H1 (cell line): ENCODE results near the gene SLC12A4. TPM values are rescaled to one million over a fixed set of nuclear protein-coding genes. Genes with fewer than 3 reads are reported as not detected.

Source experiments
- CTCF ChIA-PET: fragments of 300-600 bp; sonication (Branson Sonifier 250); formaldehyde crosslinking; loops from one replicate; lab custom pipeline; 2021; ENCODE audit not compliant: partially characterized antibody; lab: Charles Lee
- POLR2A ChIA-PET: fragments of 300-600 bp; sonication (Branson Sonifier 250); formaldehyde crosslinking; loops from one replicate; lab custom pipeline; 2021; ENCODE audit warnings: inconsistent platforms; ENCODE audit not compliant: partially characterized antibody; lab: Charles Lee
- DNase-seq, 2 experiments: peaks; one replicate each; pipeline versions ENCODE4 v3.0.0 to v3.0.0-alpha.2; 2010 to 2022; ENCODE audit warnings: low spot score in 2 of 2, low read depth in 1 of 2, mixed read lengths in 1 of 2
- FAIRE-seq: peaks from 2 replicates; lab custom pipeline; 2011; peaks lifted over from hg19 to GRCh38; lab: Jason Lieb, UNC
- H2AFZ ChIP-seq: 2 replicates; pipeline ENCODE4 v1.8.1; 2012; ENCODE audit warnings: low read length, inconsistent platforms
- H2AK5ac ChIP-seq: 2 replicates; pipeline ENCODE4 v1.6.1; 2013; ENCODE audit warnings: low read depth, low read length
- H2BK120ac ChIP-seq: replicated peaks from 2 replicates; pipeline ENCODE3; 2013; ENCODE audit warnings: low read depth, low read length, inconsistent platforms
- H2BK12ac ChIP-seq: 2 replicates; pipeline ENCODE4 v1.6.1; 2013; ENCODE audit warnings: low read depth, low read length
- H2BK15ac ChIP-seq: 2 replicates; pipeline ENCODE4 v1.6.1; 2013; ENCODE audit warnings: low read length
- H2BK20ac ChIP-seq: 2 replicates; pipeline ENCODE4 v1.6.1; 2013; ENCODE audit warnings: low read length
- H2BK5ac ChIP-seq: 2 replicates; pipeline ENCODE4 v1.6.1; 2013; ENCODE audit warnings: low read depth, low read length
- H3K14ac ChIP-seq: 2 replicates; pipeline ENCODE4 v1.6.1; 2013; ENCODE audit warnings: inconsistent platforms; ENCODE audit not compliant: insufficient read length
- H3K18ac ChIP-seq: 2 replicates; pipeline ENCODE4 v1.6.1; 2013; ENCODE audit warnings: low read length; ENCODE audit errors: extremely low read depth
- H3K23ac ChIP-seq: 2 replicates; pipeline ENCODE4 v1.6.1; 2013; ENCODE audit warnings: inconsistent platforms; ENCODE audit not compliant: insufficient read length
- H3K23me2 ChIP-seq: 2 replicates; pipeline ENCODE4 v1.6.1; 2013; ENCODE audit warnings: low read depth, low read length
- H3K27ac ChIP-seq: 2 replicates; pipeline ENCODE4 v1.6.1; 2011; ENCODE audit warnings: low read depth, low read length, inconsistent platforms
- H3K27me3 ChIP-seq, 4 experiments: replicated peaks in 1 of 4; 1 replicate in 1 of 4; 2 replicates in 3 of 4; pipeline versions ENCODE4 v1.6.1 to v1.8.1; 2011 to 2013; ENCODE audit warnings: low read length in 3 of 4, mild to moderate bottlenecking in 3 of 4, inconsistent platforms in 2 of 4, mixed read lengths in 2 of 4, moderate library complexity in 1 of 4; ENCODE audit not compliant: control insufficient read depth in 3 of 4, insufficient read depth in 3 of 4; ENCODE audit errors: extremely low read depth in 1 of 4
- H3K36me3 ChIP-seq, 4 experiments: 2 replicates each; pipeline versions ENCODE4 v1.6.1 to v1.8.1; 2011 to 2013; ENCODE audit warnings: mild to moderate bottlenecking in 4 of 4, low read length in 3 of 4, moderate library complexity in 2 of 4, control low read depth in 1 of 4, inconsistent platforms in 1 of 4; ENCODE audit not compliant: insufficient read depth in 4 of 4, control insufficient read depth in 2 of 4
- H3K4ac ChIP-seq: replicated peaks from 2 replicates; pipeline ENCODE3; 2013; ENCODE audit warnings: low read length, low read depth, mixed read lengths, inconsistent platforms; ENCODE audit not compliant: insufficient read length
- H3K4me1 ChIP-seq, 4 experiments: replicated peaks in 1 of 4; 1 replicate in 1 of 4; 2 replicates in 3 of 4; pipeline versions ENCODE4 v1.6.1 to v1.8.1; 2011 to 2013; ENCODE audit warnings: low read length in 3 of 4, inconsistent platforms in 2 of 4, mixed read lengths in 1 of 4; ENCODE audit not compliant: insufficient read depth in 4 of 4, control insufficient read depth in 3 of 4
- H3K4me2 ChIP-seq, 2 experiments: 2 replicates each; pipeline versions ENCODE4 v1.6.1 to v1.8.1; 2011 to 2013; ENCODE audit warnings: low read depth in 2 of 2, low read length in 2 of 2, control low read depth in 1 of 2, inconsistent platforms in 1 of 2, mild to moderate bottlenecking in 1 of 2; ENCODE audit not compliant: insufficient read depth in 1 of 2
- H3K4me3 ChIP-seq, 4 experiments: fragments of 200-600, 300-600 bp in 1 of 4; sonication (generic), shearing (Covaris generic), sonication (Bioruptor Twin) in 1 of 4; 2 replicates each; pipeline versions ENCODE4 v1.5.1 to v1.8.1; 2011 to 2016; ENCODE audit warnings: low read length in 4 of 4, low read depth in 3 of 4, control low read depth in 2 of 4, inconsistent platforms in 2 of 4, mild to moderate bottlenecking in 2 of 4, mixed read lengths in 1 of 4, moderate library complexity in 1 of 4; ENCODE audit not compliant: insufficient read depth in 2 of 4; ENCODE audit errors: extremely low read depth in 1 of 4
- H3K56ac ChIP-seq: replicated peaks from 2 replicates; pipeline ENCODE3; 2013; ENCODE audit warnings: low read depth, mild to moderate bottlenecking, mixed read lengths, low read length, inconsistent platforms; ENCODE audit not compliant: insufficient read length
- H3K79me1 ChIP-seq: 2 replicates; pipeline ENCODE4 v1.6.1; 2013; ENCODE audit warnings: low read depth, low read length, control low read depth
- H3K79me2 ChIP-seq, 2 experiments: 2 replicates each; pipeline versions ENCODE4 v1.6.1 to v1.8.1; 2012 to 2013; ENCODE audit warnings: low read length in 2 of 2, mild to moderate bottlenecking in 2 of 2, inconsistent platforms in 1 of 2; ENCODE audit not compliant: insufficient read depth in 2 of 2, control insufficient read depth in 1 of 2
- H3K9ac ChIP-seq, 4 experiments: replicated peaks in 1 of 4; 1 replicate in 1 of 4; 2 replicates in 3 of 4; pipeline versions ENCODE4 v1.6.1 to v1.8.1; 2011 to 2013; ENCODE audit warnings: low read depth in 3 of 4, low read length in 3 of 4, control low read depth in 2 of 4, mild to moderate bottlenecking in 2 of 4, moderate library complexity in 2 of 4, inconsistent platforms in 1 of 4; ENCODE audit errors: extremely low read depth in 1 of 4
- H3K9me3 ChIP-seq, 2 experiments: 2 replicates each; pipeline versions ENCODE4 v1.6.1 to v1.8.1; 2012 to 2013; ENCODE audit warnings: mild to moderate bottlenecking in 2 of 2, moderate library complexity in 2 of 2, control low read depth in 1 of 2, inconsistent platforms in 1 of 2, low read depth in 1 of 2, low read length in 1 of 2, mixed read lengths in 1 of 2; ENCODE audit not compliant: insufficient read depth in 2 of 2
- H4K20me1 ChIP-seq, 2 experiments: replicated peaks in 1 of 2; 2 replicates each; pipeline versions ENCODE3 to v1.8.1; 2011 to 2013; ENCODE audit warnings: inconsistent platforms in 2 of 2, low read length in 2 of 2, mild to moderate bottlenecking in 1 of 2; ENCODE audit not compliant: insufficient read depth in 2 of 2, control insufficient read depth in 1 of 2
- H4K5ac ChIP-seq: 2 replicates; pipeline ENCODE4 v1.6.1; 2013; ENCODE audit warnings: low read length, low read depth, mixed read lengths, inconsistent platforms; ENCODE audit not compliant: insufficient read length
- H4K8ac ChIP-seq: 2 replicates; pipeline ENCODE4 v1.8.0; 2013; ENCODE audit warnings: mild to moderate bottlenecking, moderate library complexity, low read length, inconsistent platforms; ENCODE audit not compliant: insufficient read depth; ENCODE audit errors: extremely low read depth
- H4K91ac ChIP-seq: replicated peaks from 2 replicates; pipeline ENCODE3; 2013; ENCODE audit warnings: low read length, mixed read lengths, inconsistent platforms; ENCODE audit not compliant: insufficient read length
- EZH2 ChIP-seq: fragments of 200-600 bp; sonication (generic); IDR thresholded peaks from 2 replicates; pipeline ENCODE4 v1.7.1; 2012; ENCODE audit warnings: low read depth, mild to moderate bottlenecking, moderate library complexity, low read length, inconsistent platforms; ENCODE audit not compliant: severe bottlenecking
- WGBS, 2 experiments: shearing (Covaris generic) in 1 of 2; methylation state at CpG; one replicate each; pipeline versions ENCODE4 v1.1.6 to v1.1.7; 2013 to 2015; ENCODE audit warnings: low lambda C conversion rate in 2 of 2, mixed read lengths in 2 of 2, inconsistent platforms in 1 of 2, low coverage in 1 of 2, missing lambda C conversion rate in 1 of 2; ENCODE audit not compliant: insufficient replicate concordance in 2 of 2, insufficient coverage in 1 of 2, insufficient read length in 1 of 2; ENCODE audit errors: extremely low coverage in 1 of 2, missing lambda C conversion rate in 1 of 2; 5-methylcytosine and 5-hydroxymethylcytosine counted together
- polyA plus RNA-seq, 7 experiments: library from polyadenylated mRNA; depleted of rRNA in 3 of 7; stranded (reverse) in 5 of 7; unstranded in 2 of 7; fragments of >200 nt in 5 of 7; fragments of 200-250 nt in 2 of 7; gene quantifications; 1 replicate in 5 of 7; 2 replicates in 1 of 7; 4 replicates in 1 of 7; pipeline versions ENCODE4 v1.2.1 to v1.2.3, GENCODE V29; 2011 to 2013; ENCODE audit warnings: missing spikeins in 2 of 7, mixed read lengths in 2 of 7
- total RNA-seq: library from RNA; stranded (reverse); fragmentation: NEBNext Ultra II Directional; extraction: Animal tissue kit (Norgen Biotek cat#: 25700); gene quantifications from 2 replicates; pipeline ENCODE4 v1.2.1, GENCODE V29; 2021

SLC12A4 gene
- total and polyA plus RNA-seq, 2 of the 8 experiments (the other 6 are each of a cell fraction or from before 2014, with no cell fraction given), result 41.3 to 49.3 TPM

DNA sequence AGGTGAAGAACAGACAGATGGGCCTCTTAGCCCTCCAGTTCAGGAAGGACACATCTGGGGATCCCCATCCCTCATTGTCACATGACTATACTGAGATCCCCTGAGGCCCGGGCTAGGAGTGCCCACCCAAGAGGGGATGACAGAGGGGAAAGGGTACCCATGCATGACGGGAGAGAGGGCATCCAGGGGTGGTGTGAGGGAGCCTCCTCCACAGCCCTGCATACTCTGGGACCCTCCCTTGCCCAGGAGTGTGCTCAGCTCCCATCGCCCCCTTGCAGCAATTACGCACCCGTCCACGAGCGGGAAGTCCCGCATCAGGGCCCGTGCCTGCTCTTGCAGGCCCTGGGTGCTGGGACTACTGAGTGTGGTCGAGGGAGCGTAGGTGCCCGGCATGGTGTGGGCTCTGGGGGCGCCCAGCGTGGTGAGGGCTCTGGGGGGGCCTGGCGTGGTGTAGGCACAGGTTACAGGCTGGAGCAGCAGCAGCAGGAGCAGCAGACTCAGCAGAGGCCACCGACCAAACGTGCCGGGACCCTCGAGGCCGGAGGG is 24.3 kb upstream of the SLC12A4 start:
- no peaks in the 10 kb centered on the region; the same call in 1 of the 2 replicates for H3K79me1 ChIP-seq
- WGBS, 2 experiments, result 80% methylated on average over 20 of the region's 20 CpGs; no CpG with 5 or more reads in 1 of the 2 experiments
- ChIA-PET POLR2A (interaction anchor here (1.0 to 5.1 kb wide), 4 partner anchors 10 to 30 kb away, joined by 3 to 26 read pairs (median 3); partner anchors contain the start of genes DDX28 and DUS2), CTCF (interaction anchor here (0.7 to 3.0 kb wide), 14 partner anchors 9 to 142 kb away, joined by 3 to 33 read pairs (median 4); partner anchors contain the start of genes DPEP3 and NRN1L)
- H3K27me3 ChIP-seq, result peaks cover 0 to 12% (median 8%) of the 10 kb centered on the region in 4 experiments; a peak in 5 of 7 replicates
- 0 out of 2 replicates have a peak overlapping the region, but pooled peaks have one; percentile 46 for H2BK15ac ChIP-seq
- H2BK5ac ChIP-seq, result no peak overlapping the region
- TF ChIP-seq EZH2, result no peak
- no peak overlapping the region for H4K91ac ChIP-seq
- H3K18ac ChIP-seq, result no peak overlapping the region
- H2AFZ ChIP-seq, result no peak overlapping the region
- DNase-seq, result no peak
- H3K9ac ChIP-seq, result no peak overlapping the region
- H2BK20ac ChIP-seq, result no peak overlapping the region
- H3K4me1 ChIP-seq, result no peaks in the 10 kb centered on the region; a peak in 3 of 7 replicates
- no peaks in the 10 kb centered on the region for H3K36me3 ChIP-seq
- H2AK5ac ChIP-seq, result no peak overlapping the region
- no peaks in the 10 kb centered on the region; the same call in 1 of the 2 replicates for H3K23me2 ChIP-seq
- no peak overlapping the region for H4K5ac ChIP-seq
- H3K4ac ChIP-seq, result no peak overlapping the region
- no peaks in the 10 kb centered on the region for H3K79me2 ChIP-seq
- H4K20me1 ChIP-seq, result no peaks in the 10 kb centered on the region
- H3K4me3 ChIP-seq, result no peak overlapping the region
- no peak for FAIRE-seq
- no peak overlapping the region for H3K14ac ChIP-seq
- H3K23ac ChIP-seq, result no peak overlapping the region
- H3K4me2 ChIP-seq, result peak overlapping the region in 1 of 2 experiments; percentile 55; a peak in 3 of 4 replicates
- peak overlapping the region; percentile 89 for H4K8ac ChIP-seq
- no peak overlapping the region for H3K27ac ChIP-seq
- H2BK120ac ChIP-seq, result no peak overlapping the region
- no peak overlapping the region for H3K56ac ChIP-seq
- H3K9me3 ChIP-seq, result no peaks in the 10 kb centered on the region
- peak overlapping the region; percentile 62; the same call in 1 of the 2 replicates for H2BK12ac ChIP-seq
